ENCODE data around the gene LEUTX.

Gene LEUTX

DNA sequence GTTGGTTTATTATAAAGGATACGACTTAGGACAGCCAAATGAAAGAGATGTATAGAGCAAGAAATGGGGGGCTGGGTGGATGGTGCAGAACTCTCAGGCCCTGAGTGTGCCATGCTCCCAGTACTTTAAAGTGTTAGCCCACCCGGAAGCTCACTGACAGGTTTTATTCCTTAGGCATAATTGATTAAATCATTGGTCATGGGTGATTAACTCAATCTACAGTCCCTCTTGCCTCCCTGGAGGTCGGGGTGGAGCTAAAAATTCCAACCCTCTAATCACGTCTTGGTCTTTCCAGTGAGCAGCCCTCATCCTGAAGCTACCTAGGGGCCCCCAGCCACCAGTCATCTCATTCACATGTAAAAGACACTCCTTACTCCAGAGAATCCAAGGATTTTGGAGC is 9.9 kb upstream of the LEUTX start:
- Histone ChIP-seq H3K9me3 (ENCODE audit: insufficient read depth, low read length) (0 out of 2 replicates have a peak, but pooled peaks cover 5% of the 10 kb centered on the region), H3K27me3 (ENCODE audit: insufficient read depth, insufficient read length) (no peaks in the 10 kb centered on the region), H3K36me3 (ENCODE audit: insufficient read depth, insufficient read length, low read length) (no peaks in the 10 kb centered on the region), H3K9ac (ENCODE audit: insufficient read length, low read depth) (no peak overlapping the region), H3K4me1 (ENCODE audit: insufficient read depth, insufficient read length) (no peaks in the 10 kb centered on the region), H3K4me3 (ENCODE audit: insufficient read length, low read depth) (no peak overlapping the region)
- no peak for TF ChIP-seq SUZ12 (IDR thresholded peaks at IDR 0.05; ENCODE audit: extremely low read depth, insufficient read depth, insufficient read length)
- no peak for TF ChIP-seq YY1 (IDR thresholded peaks at IDR 0.05; ENCODE audit: insufficient read depth, insufficient read length)
- TF ChIP-seq ZNF274 (IDR thresholded peaks at IDR 0.05; ENCODE audit: low read depth, low read length), result no peak
- DNase-seq (ENCODE audit: low read depth, low spot score), result peak; percentile 18

DNA sequence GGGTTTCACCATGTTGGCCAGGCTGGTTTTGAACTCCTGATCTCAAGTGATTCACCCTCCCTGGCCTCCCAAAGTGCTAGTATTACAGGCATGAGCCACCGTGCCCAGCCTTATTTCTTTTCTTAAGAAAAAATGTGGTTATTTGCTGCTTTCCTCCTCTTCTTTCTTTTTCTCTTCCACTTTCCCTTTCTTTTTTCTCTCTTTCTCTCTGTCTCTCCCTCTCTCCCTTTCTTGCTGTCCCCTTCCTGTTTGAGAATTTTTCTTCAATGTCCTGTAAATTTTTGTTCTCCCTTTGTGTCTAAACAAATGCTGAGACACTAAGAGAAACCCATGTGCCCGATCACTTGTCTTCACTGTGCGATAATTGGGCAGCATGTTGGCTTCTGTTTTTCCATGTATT is 2.2 kb downstream of the LEUTX start:
- no peaks in the 10 kb centered on the region for H3K27me3 ChIP-seq (ENCODE audit: insufficient read depth, insufficient read length)
- no peak overlapping the region for H3K4me3 ChIP-seq (ENCODE audit: insufficient read length, low read depth)
- no peak for DNase-seq (ENCODE audit: low read depth, low spot score)
- no peak overlapping the region for H3K9ac ChIP-seq (ENCODE audit: insufficient read length, low read depth)
- H3K36me3 ChIP-seq (ENCODE audit: insufficient read depth, insufficient read length, low read length), result no peaks in the 10 kb centered on the region
- no peaks in the 10 kb centered on the region for H3K4me1 ChIP-seq (ENCODE audit: insufficient read depth, insufficient read length)
- H3K9me3 ChIP-seq (ENCODE audit: insufficient read depth, low read length), result no peaks in the 10 kb centered on the region
- no peak for TF ChIP-seq YY1 (IDR thresholded peaks at IDR 0.05; ENCODE audit: insufficient read depth, insufficient read length)
- no peak for TF ChIP-seq SUZ12 (IDR thresholded peaks at IDR 0.05; ENCODE audit: extremely low read depth, insufficient read depth, insufficient read length)
- TF ChIP-seq ZNF274 (IDR thresholded peaks at IDR 0.05; ENCODE audit: low read depth, low read length), result no peak

DNA sequence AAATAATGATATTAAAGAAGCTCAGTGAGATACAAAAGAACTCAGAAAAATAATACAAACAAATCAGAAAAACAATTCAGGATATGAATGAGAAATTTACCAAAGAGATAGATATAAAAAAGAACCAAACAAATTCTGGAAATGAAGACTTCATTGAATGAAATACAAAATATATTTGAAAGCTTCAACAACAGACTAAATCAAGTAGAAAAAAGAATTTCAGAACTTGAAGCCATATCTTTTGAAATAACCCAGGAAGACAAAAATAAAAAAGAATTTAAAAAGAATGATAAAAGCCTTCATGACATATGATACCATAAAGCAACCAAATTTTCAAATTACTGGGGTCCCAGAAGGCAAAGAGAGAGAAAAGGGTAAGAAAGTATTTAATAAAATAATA is 9.6 kb downstream of the LEUTX start:
- Histone ChIP-seq H3K36me3 (ENCODE audit: insufficient read depth, insufficient read length, low read length) (no peaks in the 10 kb centered on the region), H3K27me3 (ENCODE audit: insufficient read depth, insufficient read length) (no peaks in the 10 kb centered on the region), H3K4me1 (ENCODE audit: insufficient read depth, insufficient read length) (no peaks in the 10 kb centered on the region), H3K9ac (ENCODE audit: insufficient read length, low read depth) (no peak overlapping the region), H3K9me3 (ENCODE audit: insufficient read depth, low read length) (no peaks in the 10 kb centered on the region), H3K4me3 (ENCODE audit: insufficient read length, low read depth) (no peak overlapping the region)
- TF ChIP-seq YY1 (IDR thresholded peaks at IDR 0.05; ENCODE audit: insufficient read depth, insufficient read length), result no peak
- TF ChIP-seq ZNF274 (IDR thresholded peaks at IDR 0.05; ENCODE audit: low read depth, low read length), result no peak
- TF ChIP-seq SUZ12 (IDR thresholded peaks at IDR 0.05; ENCODE audit: extremely low read depth, insufficient read depth, insufficient read length), result no peak
- DNase-seq (ENCODE audit: low read depth, low spot score), result no peak

DNA sequence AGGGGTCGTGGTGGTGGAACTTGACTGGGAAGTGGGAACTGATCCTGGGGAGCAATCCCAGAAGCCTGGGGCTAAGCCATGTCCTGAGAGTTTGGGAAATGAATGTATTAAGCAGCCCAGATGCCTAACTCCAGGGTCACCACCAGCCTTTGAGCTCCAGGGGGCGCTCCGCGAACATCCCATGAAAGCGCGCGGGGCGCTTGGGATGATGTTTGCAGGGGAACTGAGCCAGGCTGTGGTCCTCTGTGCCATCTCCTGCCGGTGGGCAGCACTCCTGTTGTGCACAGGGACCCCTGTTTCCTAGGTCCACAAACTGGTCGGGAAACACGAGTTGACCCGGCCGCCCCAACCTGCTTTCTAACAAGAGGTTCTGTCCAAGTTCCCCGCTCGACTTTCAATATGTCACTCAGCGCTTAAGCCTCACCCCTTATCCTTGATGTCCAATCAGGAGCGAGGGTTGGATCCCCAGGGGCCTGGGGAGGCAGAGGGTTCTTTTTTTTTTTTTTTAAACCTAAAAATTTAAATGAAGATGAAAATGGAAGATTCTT is 14.4 kb downstream of the LEUTX start:
- Histone ChIP-seq H3K4me1 (ENCODE audit: insufficient read depth, insufficient read length) (no peaks in the 10 kb centered on the region), H3K9me3 (ENCODE audit: insufficient read depth, low read length) (no peaks in the 10 kb centered on the region), H3K9ac (ENCODE audit: insufficient read length, low read depth) (no peak overlapping the region), H3K36me3 (ENCODE audit: insufficient read depth, insufficient read length, low read length) (no peaks in the 10 kb centered on the region), H3K4me3 (ENCODE audit: insufficient read length, low read depth) (peak overlapping the region; percentile 48), H3K27me3 (ENCODE audit: insufficient read depth, insufficient read length) (no peaks in the 10 kb centered on the region)
- no peak for TF ChIP-seq YY1 (IDR thresholded peaks at IDR 0.05; ENCODE audit: insufficient read depth, insufficient read length)
- TF ChIP-seq ZNF274 (IDR thresholded peaks at IDR 0.05; ENCODE audit: low read depth, low read length), result no peak
- TF ChIP-seq SUZ12 (IDR thresholded peaks at IDR 0.05; ENCODE audit: extremely low read depth, insufficient read depth, insufficient read length), result no peak
- DNase-seq (ENCODE audit: low read depth, low spot score), result peak; percentile 51

DNA sequence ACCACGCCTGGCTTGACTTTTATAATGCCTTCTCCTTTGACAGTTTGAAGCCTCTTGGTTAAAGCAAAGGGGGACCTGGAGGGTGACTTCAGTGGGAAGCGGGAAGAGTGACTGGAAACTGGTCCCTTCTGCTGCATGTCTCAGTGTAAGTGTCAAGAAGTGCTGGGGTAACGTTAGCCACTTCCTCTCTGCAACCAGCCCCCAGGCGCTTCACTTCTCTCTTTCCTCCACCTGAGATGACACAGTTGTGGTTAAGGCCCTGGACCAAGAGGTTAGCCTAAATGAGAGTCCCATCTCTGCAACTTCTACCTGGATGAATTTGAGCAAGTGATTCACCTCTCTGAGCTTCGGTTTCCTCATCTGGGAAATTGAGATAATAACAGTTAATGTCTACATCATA is 16.3 kb downstream of the LEUTX start:
- Histone ChIP-seq H3K4me1 (ENCODE audit: insufficient read depth, insufficient read length) (no peaks in the 10 kb centered on the region), H3K9me3 (ENCODE audit: insufficient read depth, low read length) (no peaks in the 10 kb centered on the region), H3K4me3 (ENCODE audit: insufficient read length, low read depth) (no peak overlapping the region), H3K27me3 (ENCODE audit: insufficient read depth, insufficient read length) (no peaks in the 10 kb centered on the region), H3K36me3 (ENCODE audit: insufficient read depth, insufficient read length, low read length) (no peaks in the 10 kb centered on the region), H3K9ac (ENCODE audit: insufficient read length, low read depth) (no peak overlapping the region)
- TF ChIP-seq YY1 (IDR thresholded peaks at IDR 0.05; ENCODE audit: insufficient read depth, insufficient read length) (no peak), SUZ12 (IDR thresholded peaks at IDR 0.05; ENCODE audit: extremely low read depth, insufficient read depth, insufficient read length) (no peak), ZNF274 (IDR thresholded peaks at IDR 0.05; ENCODE audit: low read depth, low read length) (no peak)
- DNase-seq (ENCODE audit: low read depth, low spot score), result no peak

DNA sequence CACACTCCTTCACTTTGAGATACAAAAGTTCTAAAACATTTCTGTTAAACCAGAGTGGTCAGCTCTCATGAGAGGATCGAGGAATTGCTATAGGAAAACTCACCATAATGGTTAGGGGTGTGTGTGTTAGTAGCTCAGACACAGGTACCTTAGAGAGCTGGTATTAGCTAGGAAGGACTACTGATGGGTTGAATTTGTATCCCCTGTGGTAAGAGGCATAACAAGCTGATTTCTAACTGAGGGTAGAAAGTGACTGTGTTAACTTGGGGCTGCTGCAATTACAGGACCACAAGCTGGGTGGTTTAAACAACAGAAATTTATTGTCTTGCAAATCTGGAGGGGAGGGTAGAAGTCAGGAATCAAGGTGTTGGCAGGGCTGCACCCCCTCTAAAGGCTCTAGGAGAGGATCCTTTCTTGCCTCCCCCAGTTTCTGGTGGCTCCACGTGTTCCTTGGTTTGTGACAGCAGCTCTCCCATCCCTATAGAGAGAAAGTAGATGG is 17.4 kb downstream of the LEUTX start:
- Histone ChIP-seq H3K36me3 (ENCODE audit: insufficient read depth, insufficient read length, low read length) (no peaks in the 10 kb centered on the region), H3K9me3 (ENCODE audit: insufficient read depth, low read length) (no peaks in the 10 kb centered on the region), H3K27me3 (ENCODE audit: insufficient read depth, insufficient read length) (no peaks in the 10 kb centered on the region), H3K9ac (ENCODE audit: insufficient read length, low read depth) (no peak overlapping the region), H3K4me3 (ENCODE audit: insufficient read length, low read depth) (no peak overlapping the region), H3K4me1 (ENCODE audit: insufficient read depth, insufficient read length) (no peaks in the 10 kb centered on the region)
- DNase-seq (ENCODE audit: low read depth, low spot score), result no peak
- TF ChIP-seq SUZ12 (IDR thresholded peaks at IDR 0.05; ENCODE audit: extremely low read depth, insufficient read depth, insufficient read length), result no peak
- TF ChIP-seq YY1 (IDR thresholded peaks at IDR 0.05; ENCODE audit: insufficient read depth, insufficient read length), result no peak
- TF ChIP-seq ZNF274 (IDR thresholded peaks at IDR 0.05; ENCODE audit: low read depth, low read length), result no peak

DNA sequence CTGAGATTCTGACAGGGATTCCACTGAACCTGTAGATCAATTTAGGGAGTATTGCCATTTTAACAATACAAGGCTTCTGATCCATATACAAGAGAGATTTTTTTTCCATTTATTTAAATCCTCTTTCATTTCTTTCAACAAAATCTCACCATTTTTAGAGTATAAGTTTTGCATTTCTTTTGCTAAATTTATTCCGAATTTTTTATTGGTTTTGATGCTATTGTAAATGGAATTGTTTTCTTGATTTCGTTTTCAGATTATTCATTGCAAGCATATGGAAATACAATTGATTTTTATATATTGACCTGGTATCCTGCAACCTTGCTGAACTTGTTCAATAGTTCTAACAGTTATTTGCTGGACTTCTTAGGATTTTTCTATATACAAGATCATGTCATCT is 18.4 kb downstream of the LEUTX start:
- DNase-seq (ENCODE audit: low read depth, low spot score), result no peak
- Histone ChIP-seq H3K36me3 (ENCODE audit: insufficient read depth, insufficient read length, low read length) (no peaks in the 10 kb centered on the region), H3K9me3 (ENCODE audit: insufficient read depth, low read length) (no peaks in the 10 kb centered on the region), H3K4me1 (ENCODE audit: insufficient read depth, insufficient read length) (no peaks in the 10 kb centered on the region), H3K27me3 (ENCODE audit: insufficient read depth, insufficient read length) (no peaks in the 10 kb centered on the region), H3K4me3 (ENCODE audit: insufficient read length, low read depth) (no peak overlapping the region), H3K9ac (ENCODE audit: insufficient read length, low read depth) (no peak overlapping the region)
- TF ChIP-seq ZNF274 (IDR thresholded peaks at IDR 0.05; ENCODE audit: low read depth, low read length) (no peak), YY1 (IDR thresholded peaks at IDR 0.05; ENCODE audit: insufficient read depth, insufficient read length) (no peak), SUZ12 (IDR thresholded peaks at IDR 0.05; ENCODE audit: extremely low read depth, insufficient read depth, insufficient read length) (no peak)

Data from NT2/D1 (cell line).